Ishikawa (cell line): ENCODE data around the gene VEGFC.

Experiments
- CEBPB ChIP-seq: IDR thresholded peaks from 2 replicates; pipeline ENCODE4 v1.6.1; 2012
- CREB1 ChIP-seq: IDR thresholded peaks from 2 replicates; pipeline ENCODE4 v1.6.1; 2012; ENCODE audit warnings: low read depth
- EGR1 ChIP-seq: IDR thresholded peaks from 2 replicates; pipeline ENCODE4 v1.6.1; 2012
- EP300 ChIP-seq: IDR thresholded peaks from 2 replicates; pipeline ENCODE4 v1.6.1; 2012; ENCODE audit warnings: borderline replicate concordance
- FOXM1 ChIP-seq: IDR thresholded peaks from 2 replicates; pipeline ENCODE4 v1.6.1; 2012; ENCODE audit warnings: low read depth, borderline replicate concordance
- MAX ChIP-seq: IDR thresholded peaks from 2 replicates; pipeline ENCODE4 v1.6.1; 2012
- NFIC ChIP-seq: IDR thresholded peaks from 2 replicates; pipeline ENCODE4 v1.6.1; 2012
- RAD21 ChIP-seq: IDR thresholded peaks from 2 replicates; pipeline ENCODE4 v1.6.1; 2012; ENCODE audit warnings: low read depth
- TAF1 ChIP-seq: IDR thresholded peaks from 2 replicates; pipeline ENCODE4 v1.6.1; 2012; ENCODE audit warnings: low read depth, mild to moderate bottlenecking
- TCF12 ChIP-seq: IDR thresholded peaks from 2 replicates; pipeline ENCODE4 v1.6.1; 2012; ENCODE audit warnings: low read depth
- TEAD4 ChIP-seq: IDR thresholded peaks from 2 replicates; pipeline ENCODE4 v1.6.1; 2012
- YY1 ChIP-seq: IDR thresholded peaks from 2 replicates; pipeline ENCODE4 v1.6.1; 2012; ENCODE audit warnings: low read depth
- ZBTB7A ChIP-seq: IDR thresholded peaks from 2 replicates; pipeline ENCODE4 v1.6.1; 2012; ENCODE audit warnings: low read depth
- TF ChIP-seq, protein P1 (sequence below): IDR thresholded peaks from 2 replicates; pipeline ENCODE4 v1.6.1; 2012; ENCODE audit warnings: low read depth, mild to moderate bottlenecking
- TF ChIP-seq, protein P2 (sequence below): IDR thresholded peaks from 2 replicates; pipeline ENCODE4 v1.6.1; 2012

VEGFC gene

GRCh38 chr4:176668324-176668723, 124.4 kb downstream of the VEGFC start:
- TF ChIP-seq, protein P1, sequence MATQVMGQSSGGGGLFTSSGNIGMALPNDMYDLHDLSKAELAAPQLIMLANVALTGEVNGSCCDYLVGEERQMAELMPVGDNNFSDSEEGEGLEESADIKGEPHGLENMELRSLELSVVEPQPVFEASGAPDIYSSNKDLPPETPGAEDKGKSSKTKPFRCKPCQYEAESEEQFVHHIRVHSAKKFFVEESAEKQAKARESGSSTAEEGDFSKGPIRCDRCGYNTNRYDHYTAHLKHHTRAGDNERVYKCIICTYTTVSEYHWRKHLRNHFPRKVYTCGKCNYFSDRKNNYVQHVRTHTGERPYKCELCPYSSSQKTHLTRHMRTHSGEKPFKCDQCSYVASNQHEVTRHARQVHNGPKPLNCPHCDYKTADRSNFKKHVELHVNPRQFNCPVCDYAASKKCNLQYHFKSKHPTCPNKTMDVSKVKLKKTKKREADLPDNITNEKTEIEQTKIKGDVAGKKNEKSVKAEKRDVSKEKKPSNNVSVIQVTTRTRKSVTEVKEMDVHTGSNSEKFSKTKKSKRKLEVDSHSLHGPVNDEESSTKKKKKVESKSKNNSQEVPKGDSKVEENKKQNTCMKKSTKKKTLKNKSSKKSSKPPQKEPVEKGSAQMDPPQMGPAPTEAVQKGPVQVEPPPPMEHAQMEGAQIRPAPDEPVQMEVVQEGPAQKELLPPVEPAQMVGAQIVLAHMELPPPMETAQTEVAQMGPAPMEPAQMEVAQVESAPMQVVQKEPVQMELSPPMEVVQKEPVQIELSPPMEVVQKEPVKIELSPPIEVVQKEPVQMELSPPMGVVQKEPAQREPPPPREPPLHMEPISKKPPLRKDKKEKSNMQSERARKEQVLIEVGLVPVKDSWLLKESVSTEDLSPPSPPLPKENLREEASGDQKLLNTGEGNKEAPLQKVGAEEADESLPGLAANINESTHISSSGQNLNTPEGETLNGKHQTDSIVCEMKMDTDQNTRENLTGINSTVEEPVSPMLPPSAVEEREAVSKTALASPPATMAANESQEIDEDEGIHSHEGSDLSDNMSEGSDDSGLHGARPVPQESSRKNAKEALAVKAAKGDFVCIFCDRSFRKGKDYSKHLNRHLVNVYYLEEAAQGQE = peak; percentile 72
- TF ChIP-seq MAX = no peak

DNA sequence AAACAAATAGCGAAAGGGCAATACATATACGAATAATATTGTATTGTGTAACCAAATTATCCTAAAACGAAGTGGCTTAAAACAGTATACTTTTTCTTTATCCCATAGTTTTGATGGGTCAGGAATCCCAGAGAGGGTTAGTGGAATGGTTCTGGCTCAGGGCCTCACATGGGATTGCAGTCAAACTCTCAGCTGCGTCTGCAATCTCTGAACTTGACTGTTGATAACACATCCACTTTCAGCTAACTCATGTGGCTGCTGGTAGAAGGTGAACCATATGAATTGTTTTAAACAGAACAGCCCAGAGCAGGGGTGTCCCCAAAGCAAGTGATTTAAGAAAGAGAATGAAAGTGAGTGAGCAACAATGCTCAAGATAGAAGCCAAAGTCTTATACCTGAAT, 127.8 kb downstream of the VEGFC start:
- TF ChIP-seq CEBPB (no peak), CREB1 (no peak), ZBTB7A (no peak), FOXM1 (no peak), TCF12 (no peak), EGR1 (no peak), NFIC (no peak), TEAD4 (no peak), MAX (no peak), EP300 (no peak), YY1 (no peak), RAD21 (no peak), TAF1 (no peak)
- TF ChIP-seq, protein P2, sequence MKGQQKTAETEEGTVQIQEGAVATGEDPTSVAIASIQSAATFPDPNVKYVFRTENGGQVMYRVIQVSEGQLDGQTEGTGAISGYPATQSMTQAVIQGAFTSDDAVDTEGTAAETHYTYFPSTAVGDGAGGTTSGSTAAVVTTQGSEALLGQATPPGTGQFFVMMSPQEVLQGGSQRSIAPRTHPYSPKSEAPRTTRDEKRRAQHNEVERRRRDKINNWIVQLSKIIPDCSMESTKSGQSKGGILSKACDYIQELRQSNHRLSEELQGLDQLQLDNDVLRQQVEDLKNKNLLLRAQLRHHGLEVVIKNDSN = no peak
- TF ChIP-seq, protein P1 = no peak

DNA sequence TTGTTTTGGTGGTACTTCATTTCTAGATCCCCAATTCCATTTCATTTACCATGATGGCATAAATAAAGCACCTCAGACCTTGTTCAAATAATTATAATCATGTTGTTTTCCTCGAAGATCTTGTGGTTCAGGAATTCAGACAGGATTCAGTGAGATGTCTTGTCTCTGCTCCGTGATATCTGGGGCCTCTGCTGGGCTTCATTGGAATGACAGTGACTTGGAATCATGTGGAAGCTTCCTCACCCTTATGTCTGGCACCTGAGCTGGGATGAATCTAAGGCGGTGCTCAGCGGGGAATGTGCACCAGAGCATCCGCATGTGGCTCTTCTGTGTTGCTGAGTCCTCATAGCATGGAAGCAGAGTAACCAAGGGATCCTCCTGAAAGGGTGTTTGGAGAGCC, 132.2 kb downstream of the VEGFC start:
- TF ChIP-seq RAD21 (no peak), CREB1 (no peak), TAF1 (no peak), EGR1 (no peak), MAX (no peak), CEBPB (no peak), TCF12 (no peak), TEAD4 (no peak), EP300 (no peak), ZBTB7A (no peak)

DNA sequence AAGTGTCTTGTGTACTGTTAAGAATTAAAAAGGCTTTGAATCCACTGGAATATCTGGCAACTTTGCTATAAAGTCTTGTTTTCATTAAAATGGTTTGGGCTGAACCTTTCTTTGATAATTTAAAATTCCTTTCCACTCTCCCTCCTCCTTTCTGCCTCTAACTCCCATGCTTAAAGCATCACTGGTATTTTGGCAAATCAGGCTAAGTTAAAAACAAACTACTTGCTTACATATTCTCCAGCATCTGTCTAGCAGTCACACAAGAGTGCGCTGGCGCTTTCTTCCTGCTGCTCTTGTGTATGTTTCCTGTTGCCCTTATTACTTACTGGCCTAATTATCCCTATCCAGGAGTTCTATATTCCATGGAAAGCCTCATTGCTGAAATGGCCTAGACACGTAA, 136.6 kb downstream of the VEGFC start:
- TF ChIP-seq, protein P1 = no peak
- no peak for TF ChIP-seq EGR1
- TF ChIP-seq TEAD4 = no peak
- no peak for TF ChIP-seq MAX
- no peak for TF ChIP-seq RAD21
- TF ChIP-seq CREB1 = no peak
- no peak for TF ChIP-seq FOXM1
- TF ChIP-seq TCF12 = no peak

GRCh38 chr4:176654565-176655216, 138.0 kb downstream of the VEGFC start:
- no peak for TF ChIP-seq EP300
- TF ChIP-seq CREB1 = no peak
- TF ChIP-seq TCF12 = no peak
- no peak for TF ChIP-seq YY1
- no peak for TF ChIP-seq NFIC
- no peak for TF ChIP-seq TAF1
- TF ChIP-seq TEAD4 = no peak
- TF ChIP-seq, protein P1 = no peak
- TF ChIP-seq ZBTB7A = no peak
